ENCODE measurements around the gene DMRTC2. TPM values are rescaled to one million over a fixed set of nuclear protein-coding genes. Genes with fewer than 3 reads are reported as not detected.
A peak's percentile ranks its signal among the peaks of the same experiment; 100 is the strongest.
"Not testable (repeated sequence)": the region's sequence is repeated elsewhere in the genome, so short reads cannot be mapped to it uniquely, and the experiment has no call there.

DMRTC2 gene
- total RNA-seq, 1 experiment from 2014 or later, result not detected

DNA sequence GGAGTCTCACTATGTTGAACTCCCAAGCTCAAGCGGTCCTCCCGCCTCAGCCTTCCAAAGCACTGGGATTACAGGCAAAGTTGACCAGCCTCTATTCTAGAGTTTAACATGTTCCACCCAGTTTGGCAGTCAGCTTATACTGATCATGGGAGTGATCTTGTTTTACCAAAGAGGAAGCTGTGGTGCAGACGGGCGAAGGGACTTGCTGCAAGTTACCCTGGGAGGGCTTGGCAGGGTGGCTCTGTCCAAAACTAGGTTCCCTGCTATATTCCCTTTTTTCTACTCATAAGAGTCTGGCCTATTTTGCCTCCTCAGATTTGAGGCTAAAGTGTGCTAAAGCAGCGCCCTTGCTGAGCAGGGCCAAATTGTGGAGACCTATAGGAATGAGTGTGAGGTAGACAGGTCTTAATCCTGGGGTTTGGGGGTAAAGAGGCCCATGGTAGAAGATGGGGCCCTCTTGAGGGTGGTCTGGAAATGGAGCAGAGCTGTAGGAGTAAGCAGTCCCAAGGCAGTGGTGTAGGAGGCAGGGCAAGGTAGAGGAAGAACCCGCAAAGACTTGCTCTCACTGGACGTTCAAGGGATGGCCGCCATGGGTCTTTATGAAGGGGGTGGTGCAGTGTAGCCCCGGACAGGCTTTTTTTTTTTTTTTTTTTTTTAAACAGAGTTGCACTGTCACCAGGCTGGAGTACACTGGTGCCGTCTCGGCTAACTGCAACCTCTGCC is 18.5 kb downstream of the DMRTC2 start:
- DNase-seq (ENCODE audit: low read depth, low spot score), result no peak
- in situ Hi-C loops (cut with HindIII; ENCODE audit: low pct_unique_long_range_greater_than_20kb, low sequenced_read_pairs), result no loop called here

GRCh38 chr19:41864374-41864773 is 19.5 kb downstream of the DMRTC2 start:
- no peak for DNase-seq (ENCODE audit: low read depth, low spot score)
- in situ Hi-C loops (cut with HindIII; ENCODE audit: low pct_unique_long_range_greater_than_20kb, low sequenced_read_pairs), result no loop called here

DNA sequence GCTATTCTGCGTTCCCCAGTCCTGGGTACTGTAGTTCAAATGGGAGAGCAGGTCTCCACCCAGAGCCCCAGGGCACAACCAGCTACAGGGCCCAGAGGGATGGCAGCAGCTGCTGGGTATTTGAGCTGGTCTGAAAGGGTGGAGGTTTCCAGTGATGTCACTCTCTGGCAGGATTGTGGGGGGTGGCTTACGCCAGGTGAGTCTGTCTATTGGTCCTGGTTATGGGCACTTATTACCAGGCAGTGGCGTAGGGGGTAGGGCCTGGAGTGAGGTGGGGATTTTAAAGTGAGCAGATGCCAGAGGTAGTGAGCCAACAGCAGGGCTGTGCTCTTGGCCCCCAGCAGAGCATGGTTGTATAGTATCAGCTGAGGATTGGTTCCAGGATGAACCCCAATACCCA is 21.4 kb downstream of the DMRTC2 start:
- in situ Hi-C loops (cut with HindIII; ENCODE audit: low pct_unique_long_range_greater_than_20kb, low sequenced_read_pairs), result no loop called here
- no peak for DNase-seq (ENCODE audit: low read depth, low spot score)

DNA sequence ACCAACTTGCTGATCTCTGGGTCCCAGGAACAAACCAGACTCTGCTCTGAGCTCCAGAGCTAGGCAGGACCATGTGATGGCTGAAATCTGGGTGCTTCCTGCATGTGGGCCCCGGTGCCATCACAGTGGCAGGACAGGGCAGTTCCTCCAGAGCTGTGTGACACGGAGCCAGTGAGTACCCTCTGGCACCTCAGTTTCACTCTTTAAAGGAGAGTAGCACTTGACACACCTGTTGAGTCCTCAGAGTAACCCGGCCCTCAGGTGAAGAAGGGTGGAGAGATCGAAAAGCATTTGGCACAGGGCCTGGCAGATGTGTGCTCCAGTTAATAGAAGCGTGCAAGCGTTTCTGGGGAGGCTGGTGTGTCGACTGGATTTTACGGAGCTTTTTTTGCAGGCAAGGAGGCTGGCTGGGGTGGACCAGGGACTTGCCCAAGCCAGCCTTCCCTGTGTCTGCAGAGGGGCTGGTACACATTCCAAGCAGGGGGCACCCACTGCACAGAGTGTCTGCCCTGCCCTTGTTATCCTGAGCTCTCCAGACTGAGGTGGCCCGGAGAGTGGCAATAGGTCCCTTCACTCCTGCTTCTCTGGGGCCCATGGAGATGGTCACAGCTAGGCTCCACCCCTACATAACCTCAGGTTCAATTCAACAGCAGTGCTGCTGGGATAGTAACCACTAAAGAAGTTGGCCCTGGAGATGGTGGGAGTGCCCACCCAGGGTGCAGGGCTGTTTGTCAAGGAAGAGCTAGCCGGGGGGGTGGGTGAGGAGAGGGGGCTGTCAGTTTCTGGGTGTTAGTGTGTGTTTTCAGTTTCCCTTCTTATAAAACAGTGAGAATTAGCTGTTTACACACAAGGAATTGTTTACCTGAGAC is 23.5 kb downstream of the DMRTC2 start:
- in situ Hi-C loops (cut with HindIII; ENCODE audit: low pct_unique_long_range_greater_than_20kb, low sequenced_read_pairs), result no loop called here
- no peak for DNase-seq (ENCODE audit: low read depth, low spot score)

DNA sequence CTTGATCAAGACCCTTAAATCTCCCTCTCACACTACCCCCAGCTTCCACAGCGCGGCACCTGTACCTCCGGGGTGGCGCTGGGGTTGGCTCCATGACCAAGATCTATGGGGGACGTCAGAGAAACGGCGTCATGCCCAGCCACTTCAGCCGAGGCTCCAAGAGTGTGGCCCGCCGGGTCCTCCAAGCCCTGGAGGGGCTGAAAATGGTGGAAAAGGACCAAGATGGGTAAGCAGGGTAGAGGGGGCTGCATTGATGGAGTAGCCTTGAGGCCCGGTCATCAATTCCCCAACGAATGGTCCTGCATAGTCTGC is 24.1 kb downstream of the DMRTC2 start:
- no peak for DNase-seq (ENCODE audit: low read depth, low spot score)
- in situ Hi-C loops (cut with HindIII; ENCODE audit: low pct_unique_long_range_greater_than_20kb, low sequenced_read_pairs), result no loop called here

DNA sequence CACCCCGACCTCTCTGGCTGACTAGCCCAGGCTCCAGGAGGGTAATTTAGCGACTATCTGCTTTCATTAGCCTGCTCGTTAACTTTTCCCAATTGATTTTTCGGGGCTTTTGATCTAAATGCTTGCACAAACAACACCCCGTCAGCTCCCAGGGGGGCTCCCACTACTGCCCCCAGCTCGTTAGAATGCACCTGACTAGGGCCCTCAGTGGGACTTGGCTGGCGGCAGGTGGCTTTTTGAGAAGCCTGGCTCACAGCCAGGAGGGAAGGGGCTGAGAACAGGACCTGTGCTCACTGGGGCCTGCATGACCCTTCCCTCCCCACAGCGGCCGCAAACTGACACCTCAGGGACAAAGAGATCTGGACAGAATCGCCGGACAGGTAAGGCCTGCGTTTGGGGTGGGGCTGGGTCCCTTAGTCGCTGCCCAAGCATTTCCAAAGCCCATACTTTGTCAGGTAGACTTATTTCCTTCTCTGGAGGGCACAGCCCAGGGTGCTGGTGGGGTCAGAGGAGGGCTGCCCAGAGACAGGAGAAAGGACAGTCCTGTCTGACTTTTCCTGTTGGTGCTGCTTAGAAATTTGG is 24.6 kb downstream of the DMRTC2 start:
- in situ Hi-C loops (cut with HindIII; ENCODE audit: low pct_unique_long_range_greater_than_20kb, low sequenced_read_pairs), result no loop called here

DNA sequence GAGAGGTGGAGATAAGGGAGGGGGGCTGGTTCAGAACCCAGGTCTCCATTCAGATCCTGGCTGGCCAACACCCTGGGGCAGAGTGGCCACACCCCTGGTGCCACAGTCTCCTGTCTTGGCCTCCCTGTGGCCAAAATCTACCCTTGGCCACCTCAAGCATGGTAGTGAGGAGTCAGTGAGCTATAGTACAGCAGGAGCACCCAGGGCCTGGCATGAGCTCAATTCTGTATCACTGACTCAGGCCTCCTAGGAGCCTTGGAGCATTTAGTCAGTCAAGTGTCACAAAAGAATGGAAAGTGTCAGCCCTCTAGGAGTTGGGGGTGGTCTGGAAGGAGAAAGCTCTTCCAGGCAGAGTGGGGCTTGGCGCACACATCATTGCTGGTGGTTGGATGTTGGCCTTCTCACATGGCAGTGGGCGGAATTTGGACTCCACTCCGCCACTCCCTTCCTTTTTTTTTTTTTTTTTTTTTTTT is 25.6 kb downstream of the DMRTC2 start:
- in situ Hi-C loops (cut with HindIII; ENCODE audit: low pct_unique_long_range_greater_than_20kb, low sequenced_read_pairs), result no loop called here

More for the DNA sequence above, 24.6 kb downstream of the DMRTC2 start:
- DNase-seq (ENCODE audit: low read depth, low spot score), result no peak

DNA sequence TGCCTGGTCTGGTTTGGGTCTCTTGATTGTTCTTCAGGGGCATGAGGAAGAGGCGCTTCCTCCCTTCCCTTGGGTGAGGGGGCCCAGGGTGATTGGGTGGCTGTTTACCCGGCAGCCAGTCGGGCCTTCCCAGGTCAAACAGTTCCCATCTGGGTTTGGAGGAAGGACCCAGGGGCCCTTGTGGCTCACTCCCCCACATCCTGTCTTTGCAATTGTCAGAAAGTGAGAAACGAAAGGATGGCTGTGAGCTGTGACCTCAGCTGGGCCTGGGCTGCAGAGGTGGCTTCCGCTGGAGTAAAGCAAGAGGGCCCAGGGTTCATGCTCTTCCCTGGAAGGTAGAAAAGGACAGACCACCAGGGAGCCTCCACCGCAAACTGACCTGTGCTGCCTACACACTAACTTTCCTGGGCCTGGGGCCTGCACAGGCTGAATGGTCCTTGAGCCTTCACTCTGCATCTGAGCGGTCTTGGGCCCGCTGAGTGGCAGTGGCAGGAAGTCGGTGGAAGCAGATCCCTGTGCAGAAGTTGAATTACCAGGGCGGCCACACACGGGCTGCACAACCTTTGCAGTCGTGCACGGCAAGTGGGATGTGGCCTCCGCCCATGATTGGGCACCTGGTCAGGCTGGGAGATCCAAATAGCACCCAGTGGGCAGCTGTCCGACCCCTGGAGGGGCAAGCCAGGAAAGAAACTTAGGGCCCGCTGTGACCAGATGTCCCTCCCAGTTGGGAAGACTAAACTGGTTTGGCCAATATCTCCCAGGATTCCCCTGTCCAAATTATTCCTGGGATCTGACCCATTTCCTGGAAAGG is 26.9 kb downstream of the DMRTC2 start:
- in situ Hi-C loops (cut with HindIII; ENCODE audit: low pct_unique_long_range_greater_than_20kb, low sequenced_read_pairs), result no loop called here
- peak; percentile 34 for DNase-seq (ENCODE audit: low read depth, low spot score)

More for the DNA sequence above, 25.6 kb downstream of the DMRTC2 start:
- DNase-seq (ENCODE audit: low read depth, low spot score), result peak; percentile 19

- in situ Hi-C loops (cut with HindIII; ENCODE audit: low pct_unique_long_range_greater_than_20kb, low sequenced_read_pairs), result no loop called here
- DNase-seq (ENCODE audit: low read depth, low spot score), result no peak
These were observed 27.5 kb downstream of the DMRTC2 start for GRCh38 chr19:41872384-41872774.

DNA sequence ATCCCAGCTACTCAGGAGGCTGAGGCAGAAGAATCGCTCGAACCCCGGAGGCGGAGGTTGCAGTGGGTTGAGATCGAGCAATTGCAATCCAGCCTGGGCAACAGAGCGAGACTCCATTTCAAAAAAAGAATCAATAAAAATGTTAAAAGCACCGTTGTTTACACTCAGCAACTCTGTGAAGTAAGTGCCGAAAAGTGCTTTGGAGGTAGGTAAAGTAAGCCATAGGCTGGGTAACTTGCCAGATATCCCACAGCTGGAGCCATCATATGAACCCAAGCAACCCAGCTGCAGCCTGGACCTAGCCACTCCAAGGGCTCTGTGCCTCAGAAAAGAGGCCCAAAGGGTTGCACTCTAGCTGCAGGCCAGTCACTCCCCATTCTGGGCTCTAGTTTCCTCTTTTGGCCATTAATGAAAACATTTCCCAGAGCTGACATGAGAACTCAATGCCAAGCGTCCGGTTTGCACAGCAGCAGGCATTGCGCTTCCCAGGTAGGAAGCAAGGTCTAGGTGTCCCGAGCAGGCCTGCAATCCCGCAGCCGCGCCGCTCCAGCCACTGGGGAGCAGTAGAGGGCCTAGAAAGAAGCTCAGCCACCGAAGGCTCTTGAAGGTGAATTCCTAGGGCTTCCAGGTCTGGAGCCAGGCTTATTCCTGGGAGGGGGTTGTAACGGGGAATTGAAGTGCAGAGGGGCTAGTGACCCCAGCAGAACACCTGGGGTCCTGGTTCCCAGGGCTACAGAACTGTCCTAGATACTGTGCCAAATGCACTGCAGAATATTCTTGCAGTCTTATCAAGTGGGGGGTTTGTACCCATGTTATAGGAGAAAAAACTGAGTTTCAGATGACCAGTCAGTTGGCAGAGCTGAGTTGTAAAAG is 28.2 kb downstream of the DMRTC2 start:
- peak; percentile 80 for DNase-seq (ENCODE audit: low read depth, low spot score)
- in situ Hi-C loops (cut with HindIII; ENCODE audit: low pct_unique_long_range_greater_than_20kb, low sequenced_read_pairs), result no loop called here

GRCh38 chr19:41875973-41876372 is 31.1 kb downstream of the DMRTC2 start:
- DNase-seq (ENCODE audit: low read depth, low spot score); in situ Hi-C loops (cut with HindIII; ENCODE audit: low pct_unique_long_range_greater_than_20kb, low sequenced_read_pairs): not testable (repeated sequence)

- in situ Hi-C loops (cut with HindIII; ENCODE audit: low pct_unique_long_range_greater_than_20kb, low sequenced_read_pairs), result no loop called here
These were observed 32.3 kb downstream of the DMRTC2 start, which contains the start of gene CD79A for GRCh38 chr19:41876847-41877832. Gene CD79A (plus strand): TSS chr19:41877279. CDS start chr19:41877305, 26 bp downstream.

GRCh38 chr19:41877916-41878905 is 33.4 kb downstream of the DMRTC2 start:
- in situ Hi-C loops (cut with HindIII; ENCODE audit: low pct_unique_long_range_greater_than_20kb, low sequenced_read_pairs), result no loop called here
- no peak for DNase-seq (ENCODE audit: low read depth, low spot score)

More at GRCh38 chr19:41876847-41877832, 32.3 kb downstream of the DMRTC2 start, which contains the start of gene CD79A:
- DNase-seq (ENCODE audit: low read depth, low spot score), result no peak

DNA sequence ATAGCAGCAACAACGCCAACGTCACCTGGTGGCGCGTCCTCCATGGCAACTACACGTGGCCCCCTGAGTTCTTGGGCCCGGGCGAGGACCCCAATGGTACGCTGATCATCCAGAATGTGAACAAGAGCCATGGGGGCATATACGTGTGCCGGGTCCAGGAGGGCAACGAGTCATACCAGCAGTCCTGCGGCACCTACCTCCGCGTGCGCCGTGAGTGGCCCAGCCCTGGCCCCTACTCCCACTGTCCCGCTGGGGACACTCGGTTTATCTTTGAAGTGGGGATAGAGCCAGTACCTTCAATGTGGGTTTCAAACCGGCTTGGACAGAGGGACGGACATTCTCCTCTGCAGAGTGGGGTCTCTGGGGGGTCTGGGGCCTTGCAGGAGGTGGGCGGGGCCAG is 34.2 kb downstream of the DMRTC2 start:
- DNase-seq (ENCODE audit: low read depth, low spot score), result no peak
- in situ Hi-C loops (cut with HindIII; ENCODE audit: low pct_unique_long_range_greater_than_20kb, low sequenced_read_pairs), result no loop called here

All from SK-MEL-5 (cell line).